Erythroblast (primary cell): ENCODE measurements around the gene MACROD2.

ENCODE experiments used
- DNase-seq, 2 experiments: peaks; one replicate each; lab custom pipeline; 2025; lab: John Stamatoyannopoulos, UW
- GATA1 ChIP-seq: IDR thresholded peaks from 2 replicates; pipeline ENCODE4 v1.6.1; 2011; ENCODE audit warnings: low read depth, mild to moderate bottlenecking, control low read depth, low read length, moderate library complexity
- POLR2A ChIP-seq: IDR thresholded peaks from 2 replicates; pipeline ENCODE4 v1.6.1; 2011; ENCODE audit warnings: mild to moderate bottlenecking, low read length

Gene MACROD2

GRCh38 chr20:14799545-14800216, 804.4 kb downstream of the MACROD2 start:
- no peak for TF ChIP-seq POLR2A
- no peak for TF ChIP-seq GATA1
- DNase-seq = no peak

- no peak for TF ChIP-seq POLR2A
- no peak for DNase-seq
Observed at GRCh38 chr20:14800707-14801425, 805.5 kb downstream of the MACROD2 start.

- TF ChIP-seq GATA1 (no peak), POLR2A (no peak)
- no peak for DNase-seq
Observed at GRCh38 chr20:14801591-14802325, 806.4 kb downstream of the MACROD2 start.

- no peak for DNase-seq
- TF ChIP-seq POLR2A = no peak
- TF ChIP-seq GATA1 = no peak
Observed at GRCh38 chr20:14807224-14807623, 811.9 kb downstream of the MACROD2 start.

- DNase-seq = no peak
- TF ChIP-seq POLR2A (no peak), GATA1 (no peak)
Observed at GRCh38 chr20:14815340-14815739, 820.0 kb downstream of the MACROD2 start.

- no peak for DNase-seq
- TF ChIP-seq GATA1 (no peak), POLR2A (no peak)
Observed at GRCh38 chr20:14816471-14816870, 821.2 kb downstream of the MACROD2 start.

- no peak for TF ChIP-seq GATA1
- no peak for TF ChIP-seq POLR2A
- DNase-seq = no peak
Observed at GRCh38 chr20:14817101-14817500, 821.8 kb downstream of the MACROD2 start.

GRCh38 chr20:14820771-14821170, 825.5 kb downstream of the MACROD2 start:
- DNase-seq = no peak
- TF ChIP-seq GATA1 = no peak
- no peak for TF ChIP-seq POLR2A

GRCh38 chr20:14821251-14821650, 825.9 kb downstream of the MACROD2 start:
- no peak for TF ChIP-seq POLR2A
- no peak for TF ChIP-seq GATA1
- no peak for DNase-seq

GRCh38 chr20:14824996-14825395, 829.7 kb downstream of the MACROD2 start:
- TF ChIP-seq POLR2A (no peak), GATA1 (no peak)
- no peak for DNase-seq

GRCh38 chr20:14826543-14827313, 831.4 kb downstream of the MACROD2 start:
- DNase-seq = no peak
- TF ChIP-seq POLR2A (no peak), GATA1 (no peak)

GRCh38 chr20:14828459-14828858, 833.1 kb downstream of the MACROD2 start:
- TF ChIP-seq GATA1 (no peak), POLR2A (no peak)
- no peak for DNase-seq

GRCh38 chr20:14829906-14830305, 834.6 kb downstream of the MACROD2 start:
- DNase-seq = no peak
- no peak for TF ChIP-seq POLR2A
- TF ChIP-seq GATA1 = no peak

GRCh38 chr20:14830466-14830865, 835.1 kb downstream of the MACROD2 start:
- TF ChIP-seq POLR2A (no peak), GATA1 (no peak)
- no peak for DNase-seq

GRCh38 chr20:14830899-14831298, 835.6 kb downstream of the MACROD2 start:
- TF ChIP-seq GATA1 = no peak
- no peak for TF ChIP-seq POLR2A
- no peak for DNase-seq
